Tibial nerve (tissue), 4 donors: ENCODE measurements around the gene TRAPPC5. TPM values are rescaled to one million over a fixed set of nuclear protein-coding genes. Genes with fewer than 3 reads are reported as not detected.

Experiments used
- DNase-seq, 2 donors: peaks; one replicate each; pipeline ENCODE4 v3.0.0-alpha.2; 2019; ENCODE audit warnings: low spot score in 2 of 2
- H3K27ac ChIP-seq, 4 donors: fragments of 200-600 bp; sonication (generic) in 3 of 4; one replicate each; pipeline ENCODE4 v1.5.1; 2017 to 2019; ENCODE audit warnings: mild to moderate bottlenecking in 1 of 4
- H3K27me3 ChIP-seq, 2 donors: fragments of 200-600 bp; sonication (generic) in 1 of 2; one replicate each; pipeline versions ENCODE4 v1.5.1 to v1.6.0; 2017 to 2019
- H3K36me3 ChIP-seq, 3 donors: fragments of 200-600 bp; sonication (generic); one replicate each; pipeline ENCODE4 v1.5.1; 2018 to 2019
- H3K4me1 ChIP-seq, 4 donors: fragments of 200-600 bp; sonication (generic) in 3 of 4; one replicate each; pipeline ENCODE4 v1.5.1; 2017 to 2019
- H3K4me3 ChIP-seq, 4 donors: fragments of 200-600 bp; sonication (generic) in 3 of 4; one replicate each; pipeline ENCODE4 v1.5.1; 2017 to 2019; ENCODE audit warnings: mild to moderate bottlenecking in 1 of 4, moderate library complexity in 1 of 4
- H3K9me3 ChIP-seq, 4 donors: fragments of 200-600 bp; sonication (generic) in 3 of 4; one replicate each; pipeline ENCODE4 v1.5.1; 2017 to 2019
- EP300 ChIP-seq, 2 donors: sonication (generic); formaldehyde crosslinking; IDR thresholded peaks; one replicate each; pipeline ENCODE4 v1.6.1; 2017; ENCODE audit warnings: antibody characterized with exemption in 2 of 2, mild to moderate bottlenecking in 1 of 2
- POLR2A ChIP-seq, 2 donors: fragments of 450-650 bp; IDR thresholded peaks; one replicate each; pipeline ENCODE4 v1.6.1; 2017; ENCODE audit warnings: antibody characterized with exemption in 2 of 2, mild to moderate bottlenecking in 2 of 2, moderate library complexity in 2 of 2
- WGBS, 2 donors: methylation state at CpG; one replicate each; pipeline ENCODE4 v1.1.5; 2018; 5-methylcytosine and 5-hydroxymethylcytosine counted together
- total RNA-seq, 4 donors: library from RNA; depleted of rRNA; stranded (reverse); fragments of >200 nt; gene quantifications; one replicate each; pipeline ENCODE4 v1.1.0, GENCODE V29; 2016
- TF ChIP-seq, protein P1 (sequence below), 5 experiments: fragments of 200-600 bp in 3 of 5; fragments of 450-650 bp in 2 of 5; sonication (generic) in 3 of 5; IDR thresholded peaks; one replicate each; pipeline ENCODE4 v1.5.1; 2016 to 2019; ENCODE audit warnings: antibody characterized with exemption in 5 of 5, mild to moderate bottlenecking in 3 of 5, moderate library complexity in 2 of 5

The TRAPPC5 gene
- total RNA-seq, 4 donors from 2014 or later: 26.9 to 47.5 (median 37.0) TPM

DNA sequence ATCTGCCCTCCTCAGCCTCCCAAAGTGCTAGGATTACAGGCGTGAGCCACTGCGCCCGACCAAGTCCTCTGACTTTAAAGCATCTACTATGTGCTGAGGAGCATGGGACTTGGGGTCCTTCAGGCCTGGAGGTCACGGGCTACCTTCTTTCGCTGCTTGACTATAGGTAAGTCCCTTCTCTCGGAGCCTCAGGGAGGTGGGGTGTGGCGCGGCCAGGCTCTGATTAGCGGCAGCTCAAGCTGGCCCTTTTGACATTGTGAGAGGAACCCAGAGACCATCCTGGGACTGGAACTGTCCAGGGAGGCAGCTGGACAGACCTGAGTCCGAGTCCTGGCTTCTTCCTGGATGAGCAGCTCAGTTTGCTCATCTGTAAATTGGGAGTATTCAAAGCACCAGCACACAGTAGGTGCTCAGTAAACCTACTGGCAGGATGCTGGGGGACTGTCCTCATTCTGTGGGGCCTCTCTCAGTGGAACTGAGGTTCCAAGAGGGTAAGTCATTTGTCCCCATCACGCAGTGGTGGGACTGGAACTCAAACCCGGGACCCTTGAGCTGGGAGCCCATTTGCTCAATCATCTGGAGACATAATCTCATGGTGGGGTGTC is 20.5 kb downstream of the TRAPPC5 start:
- peaks cover 0 to 49% of the 10 kb centered on the region in 2 donors for H3K27me3 ChIP-seq
- WGBS, 2 donors: 84 to 88% methylated on average over 11 to 12 of the region's 12 CpGs
- no peak for TF ChIP-seq EP300 (IDR thresholded peaks at IDR 0.05)
- TF ChIP-seq, protein P1, sequence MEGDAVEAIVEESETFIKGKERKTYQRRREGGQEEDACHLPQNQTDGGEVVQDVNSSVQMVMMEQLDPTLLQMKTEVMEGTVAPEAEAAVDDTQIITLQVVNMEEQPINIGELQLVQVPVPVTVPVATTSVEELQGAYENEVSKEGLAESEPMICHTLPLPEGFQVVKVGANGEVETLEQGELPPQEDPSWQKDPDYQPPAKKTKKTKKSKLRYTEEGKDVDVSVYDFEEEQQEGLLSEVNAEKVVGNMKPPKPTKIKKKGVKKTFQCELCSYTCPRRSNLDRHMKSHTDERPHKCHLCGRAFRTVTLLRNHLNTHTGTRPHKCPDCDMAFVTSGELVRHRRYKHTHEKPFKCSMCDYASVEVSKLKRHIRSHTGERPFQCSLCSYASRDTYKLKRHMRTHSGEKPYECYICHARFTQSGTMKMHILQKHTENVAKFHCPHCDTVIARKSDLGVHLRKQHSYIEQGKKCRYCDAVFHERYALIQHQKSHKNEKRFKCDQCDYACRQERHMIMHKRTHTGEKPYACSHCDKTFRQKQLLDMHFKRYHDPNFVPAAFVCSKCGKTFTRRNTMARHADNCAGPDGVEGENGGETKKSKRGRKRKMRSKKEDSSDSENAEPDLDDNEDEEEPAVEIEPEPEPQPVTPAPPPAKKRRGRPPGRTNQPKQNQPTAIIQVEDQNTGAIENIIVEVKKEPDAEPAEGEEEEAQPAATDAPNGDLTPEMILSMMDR (IDR thresholded peaks at IDR 0.05): no peak

DNA sequence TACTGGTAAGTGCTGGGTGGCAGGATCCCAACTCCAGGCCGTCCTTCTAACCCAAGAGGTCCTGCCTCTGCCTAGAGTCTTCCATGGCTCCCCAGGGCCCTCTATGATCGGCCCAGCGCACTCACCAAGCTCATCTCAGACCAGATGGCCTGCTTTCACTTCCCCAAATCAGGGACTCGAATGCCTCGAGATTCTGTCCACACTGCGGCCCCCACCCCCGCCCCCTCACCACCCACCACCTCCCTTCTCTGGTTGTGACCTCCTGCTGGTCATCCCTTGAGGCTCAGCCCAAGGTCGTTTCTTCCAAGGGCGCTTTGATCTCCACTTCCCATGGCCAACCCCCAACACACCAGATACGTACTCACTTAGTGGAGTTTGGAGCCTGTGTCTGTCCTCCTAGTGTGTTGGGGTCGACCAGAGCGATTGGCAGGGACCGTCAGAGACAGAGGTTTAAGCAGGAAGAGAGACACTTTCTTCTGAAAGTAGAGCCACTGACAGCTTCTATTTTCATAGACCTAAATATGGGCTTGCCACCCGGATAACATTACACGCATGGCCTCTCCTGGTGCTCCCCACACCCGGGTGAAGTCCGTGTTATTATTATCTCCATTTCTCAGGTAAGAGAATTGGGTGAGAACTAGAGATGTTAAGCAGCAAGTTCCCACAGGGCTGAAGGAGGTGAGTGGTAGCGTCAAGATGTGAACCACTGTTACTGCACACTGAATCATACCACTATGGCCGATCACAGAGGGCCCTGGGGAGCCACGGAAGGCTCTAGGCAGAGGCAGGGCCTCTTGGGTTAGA is 21.2 kb downstream of the TRAPPC5 start, which contains the start of gene FCER2:
Gene FCER2 (minus strand): TSS at position 478 of the 804 bp plus-strand sequence. CDS start 2,371 bp downstream, outside the sequence.
- 50 to 61% methylated on average over 19 to 20 of the region's 20 CpGs for WGBS, 2 donors
- DNase-seq: no peak

More for the DNA sequence above, 20.5 kb downstream of the TRAPPC5 start:
- no peak overlapping the region for H3K4me3 ChIP-seq
- no peaks in the 10 kb centered on the region for H3K4me1 ChIP-seq
- H3K36me3 ChIP-seq: no peaks in the 10 kb centered on the region
- no peaks in the 10 kb centered on the region for H3K9me3 ChIP-seq
- DNase-seq: no peak
- H3K27ac ChIP-seq: no peak overlapping the region

DNA sequence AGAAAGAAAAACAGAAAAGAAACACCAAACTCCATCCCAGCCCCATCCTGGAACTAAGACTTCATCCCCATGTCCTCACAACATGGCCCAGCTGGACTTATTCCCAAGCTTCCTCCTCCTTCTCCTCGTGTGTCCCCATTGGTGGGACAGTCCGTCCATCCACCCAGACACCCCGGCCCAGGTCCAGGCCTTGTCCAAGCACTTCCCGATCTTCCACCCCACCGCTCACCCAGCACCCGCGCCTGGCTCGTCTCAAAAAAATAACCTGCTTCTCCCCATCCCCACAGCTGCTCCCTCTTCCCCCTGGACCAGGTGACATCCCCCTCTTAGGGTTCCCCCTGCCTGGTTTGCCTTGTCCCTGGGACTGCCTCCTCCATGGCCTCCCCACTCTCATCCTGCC is 22.7 kb downstream of the TRAPPC5 start:
- no peak overlapping the region for H3K27ac ChIP-seq
- H3K9me3 ChIP-seq: no peaks in the 10 kb centered on the region
- H3K4me3 ChIP-seq: no peak overlapping the region
- H3K4me1 ChIP-seq: no peaks in the 10 kb centered on the region
- H3K36me3 ChIP-seq: no peaks in the 10 kb centered on the region
- DNase-seq: no peak
- 61 to 69% methylated on average over 8 of the region's 8 CpGs for WGBS, 2 donors
- H3K27me3 ChIP-seq: peaks cover 0 to 32% of the 10 kb centered on the region in 2 donors
- TF ChIP-seq EP300 (IDR thresholded peaks at IDR 0.05): no peak
- TF ChIP-seq POLR2A (IDR thresholded peaks at IDR 0.05): no peak
- TF ChIP-seq, protein P1 (IDR thresholded peaks at IDR 0.05): no peak

More for the DNA sequence above, 21.2 kb downstream of the TRAPPC5 start, which contains the start of gene FCER2:
- Histone ChIP-seq H3K36me3 (no peaks in the 10 kb centered on the region), H3K27me3 (peaks cover 0 to 47% of the 10 kb centered on the region in 2 donors), H3K9me3 (no peaks in the 10 kb centered on the region), H3K4me1 (no peaks in the 10 kb centered on the region), H3K4me3 (no peak within 1 kb of the TSS), H3K27ac (no peak within 1 kb of the TSS)
- no peak for TF ChIP-seq POLR2A (IDR thresholded peaks at IDR 0.05)
- TF ChIP-seq, protein P1 (IDR thresholded peaks at IDR 0.05): no peak
- no peak for TF ChIP-seq EP300 (IDR thresholded peaks at IDR 0.05)

DNA sequence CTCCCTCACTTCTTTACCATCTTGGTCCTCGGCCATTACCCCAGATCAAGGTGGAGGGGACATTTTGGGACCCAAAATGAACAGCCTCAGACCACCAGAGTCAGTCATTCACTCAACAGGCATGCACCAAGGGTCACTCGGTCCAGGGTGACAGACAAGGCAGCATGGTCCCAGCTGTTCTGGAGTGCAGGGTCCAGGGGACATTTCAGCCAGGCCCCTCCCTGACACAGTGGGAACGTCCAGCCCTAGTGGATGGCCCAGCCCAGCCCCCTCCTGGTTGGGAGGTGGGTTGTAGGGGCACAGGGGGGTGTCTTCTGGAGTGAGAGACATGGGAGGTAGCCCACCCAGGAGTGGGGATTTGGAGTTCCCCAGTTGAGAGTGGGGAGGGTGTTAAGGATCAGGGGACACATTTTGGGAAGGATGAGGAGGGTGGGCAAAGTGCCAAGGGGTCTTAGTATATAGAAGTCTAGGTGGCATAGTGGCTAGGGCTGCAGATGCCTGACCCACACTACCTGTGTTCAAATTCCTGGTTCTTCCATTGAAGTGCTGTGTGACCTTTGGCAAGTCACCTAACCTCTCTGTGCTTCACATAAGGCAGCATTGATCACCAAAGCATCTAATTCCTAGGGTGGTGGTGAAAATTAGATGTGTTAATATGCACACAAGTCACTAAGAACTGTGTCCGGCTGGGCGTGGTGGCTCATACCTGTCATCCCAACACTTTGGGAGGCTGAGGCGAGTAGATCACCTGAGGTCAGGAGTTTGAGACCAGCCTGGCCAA is 23.8 kb downstream of the TRAPPC5 start:
- Histone ChIP-seq H3K36me3 (no peaks in the 10 kb centered on the region), H3K4me3 (no peak overlapping the region), H3K9me3 (no peaks in the 10 kb centered on the region), H3K27me3 (peaks cover 0 to 24% of the 10 kb centered on the region in 2 donors), H3K27ac (no peak overlapping the region), H3K4me1 (no peaks in the 10 kb centered on the region)
- no peak for TF ChIP-seq POLR2A (IDR thresholded peaks at IDR 0.05)
- no peak for TF ChIP-seq EP300 (IDR thresholded peaks at IDR 0.05)
- TF ChIP-seq, protein P1 (IDR thresholded peaks at IDR 0.05): no peak
- WGBS, 2 donors: 65 to 73% methylated on average over 6 of the region's 6 CpGs
- DNase-seq: no peak
